ENCODE data around the gene KBTBD4. TPM values are rescaled to one million over a fixed set of nuclear protein-coding genes. Genes with fewer than 3 reads are reported as not detected.
"Not testable (repeated sequence)": the region's sequence is repeated elsewhere in the genome, so short reads cannot be mapped to it uniquely, and the experiment has no call there.

The KBTBD4 gene
- total and polyA plus RNA-seq, 4 donors = 5.6 to 12.0 (median 8.6) TPM

- no peaks in the 10 kb centered on the region for H3K27me3 ChIP-seq (ENCODE audit: control insufficient read depth in 4 of 4, insufficient read depth in 4 of 4, low read length in 3 of 4)
- TF ChIP-seq TAF1 (conservative IDR thresholded peaks at IDR 0.05) = no peak
- TF ChIP-seq ATF3 (IDR thresholded peaks at IDR 0.05) = no peak
- no peak for TF ChIP-seq HNF4G (IDR thresholded peaks at IDR 0.05)
- TF ChIP-seq SP1 (IDR thresholded peaks at IDR 0.05) = no peak
- no peak for TF ChIP-seq MAX (IDR thresholded peaks at IDR 0.05)
- TF ChIP-seq CTCF (IDR thresholded peaks at IDR 0.05; ENCODE audit: low read depth, low read length, missing input control) = no peak
- no peak for TF ChIP-seq HNF4A (conservative IDR thresholded peaks at IDR 0.05)
- TF ChIP-seq, protein P1, sequence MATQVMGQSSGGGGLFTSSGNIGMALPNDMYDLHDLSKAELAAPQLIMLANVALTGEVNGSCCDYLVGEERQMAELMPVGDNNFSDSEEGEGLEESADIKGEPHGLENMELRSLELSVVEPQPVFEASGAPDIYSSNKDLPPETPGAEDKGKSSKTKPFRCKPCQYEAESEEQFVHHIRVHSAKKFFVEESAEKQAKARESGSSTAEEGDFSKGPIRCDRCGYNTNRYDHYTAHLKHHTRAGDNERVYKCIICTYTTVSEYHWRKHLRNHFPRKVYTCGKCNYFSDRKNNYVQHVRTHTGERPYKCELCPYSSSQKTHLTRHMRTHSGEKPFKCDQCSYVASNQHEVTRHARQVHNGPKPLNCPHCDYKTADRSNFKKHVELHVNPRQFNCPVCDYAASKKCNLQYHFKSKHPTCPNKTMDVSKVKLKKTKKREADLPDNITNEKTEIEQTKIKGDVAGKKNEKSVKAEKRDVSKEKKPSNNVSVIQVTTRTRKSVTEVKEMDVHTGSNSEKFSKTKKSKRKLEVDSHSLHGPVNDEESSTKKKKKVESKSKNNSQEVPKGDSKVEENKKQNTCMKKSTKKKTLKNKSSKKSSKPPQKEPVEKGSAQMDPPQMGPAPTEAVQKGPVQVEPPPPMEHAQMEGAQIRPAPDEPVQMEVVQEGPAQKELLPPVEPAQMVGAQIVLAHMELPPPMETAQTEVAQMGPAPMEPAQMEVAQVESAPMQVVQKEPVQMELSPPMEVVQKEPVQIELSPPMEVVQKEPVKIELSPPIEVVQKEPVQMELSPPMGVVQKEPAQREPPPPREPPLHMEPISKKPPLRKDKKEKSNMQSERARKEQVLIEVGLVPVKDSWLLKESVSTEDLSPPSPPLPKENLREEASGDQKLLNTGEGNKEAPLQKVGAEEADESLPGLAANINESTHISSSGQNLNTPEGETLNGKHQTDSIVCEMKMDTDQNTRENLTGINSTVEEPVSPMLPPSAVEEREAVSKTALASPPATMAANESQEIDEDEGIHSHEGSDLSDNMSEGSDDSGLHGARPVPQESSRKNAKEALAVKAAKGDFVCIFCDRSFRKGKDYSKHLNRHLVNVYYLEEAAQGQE (IDR thresholded peaks at IDR 0.05) = no peak
- no peak for TF ChIP-seq EGR1 (IDR thresholded peaks at IDR 0.05; ENCODE audit: low read depth in 2 of 2)
- no peak for TF ChIP-seq GABPA (IDR thresholded peaks at IDR 0.05 in 1 of 2, conservative IDR thresholded peaks at IDR 0.05 in 1 of 2)
- no peak for TF ChIP-seq NR2F2 (IDR thresholded peaks at IDR 0.05)
- TF ChIP-seq FOXA2 (IDR thresholded peaks at IDR 0.05) = no peak
- H3K9ac ChIP-seq (ENCODE audit: low read depth in 1 of 2, low read length in 2 of 2) = no peak overlapping the region
- peaks cover 9 to 50% (median 32%) of the 10 kb centered on the region in 4 donors for H3K4me1 ChIP-seq (ENCODE audit: control insufficient read depth in 4 of 4, insufficient read depth in 4 of 4, low read length in 3 of 4)
- H3K27ac ChIP-seq (ENCODE audit: low read depth in 1 of 2, low read length in 2 of 2) = no peak overlapping the region
- H3K4me3 ChIP-seq (ENCODE audit: low read depth in 1 of 3, low read length in 3 of 3) = no peak overlapping the region
- no peaks in the 10 kb centered on the region for H3K36me3 ChIP-seq (ENCODE audit: control insufficient read depth in 4 of 4, insufficient read depth in 3 of 4, low read depth in 1 of 4, low read length in 3 of 4)
- H3K9me3 ChIP-seq (ENCODE audit: control insufficient read depth in 4 of 4, low read length in 3 of 4) = no peaks in the 10 kb centered on the region
- DNase-seq (ENCODE audit: low spot score) = no peak
- 94% methylated on average over 6 of the region's 6 CpGs for WGBS
These were observed 51.6 kb downstream of the KBTBD4 start for GRCh38 chr11:47527186-47527585.

- not testable (repeated sequence) for H3K9ac ChIP-seq (ENCODE audit: low read depth in 1 of 2, low read length in 2 of 2)
These were observed 52.7 kb downstream of the KBTBD4 start for GRCh38 chr11:47526032-47526431.

GRCh38 chr11:47524291-47524874, 54.4 kb downstream of the KBTBD4 start:
- peak overlapping the region in 1 of 2 donors; percentile 42 for H3K9ac ChIP-seq (ENCODE audit: low read depth in 1 of 2, low read length in 2 of 2)
- DNase-seq (ENCODE audit: low spot score) = no peak
- H3K9me3 ChIP-seq (ENCODE audit: control insufficient read depth in 4 of 4, low read length in 3 of 4) = no peaks in the 10 kb centered on the region
- no peaks in the 10 kb centered on the region for H3K27me3 ChIP-seq (ENCODE audit: control insufficient read depth in 4 of 4, insufficient read depth in 4 of 4, low read length in 3 of 4)
- WGBS = 40% methylated on average over 9 of the region's 9 CpGs
- H3K27ac ChIP-seq (ENCODE audit: low read depth in 1 of 2, low read length in 2 of 2) = peak overlapping the region; percentile 58 to 64
- H3K4me1 ChIP-seq (ENCODE audit: control insufficient read depth in 4 of 4, insufficient read depth in 4 of 4, low read length in 3 of 4) = peaks cover 5 to 51% (median 31%) of the 10 kb centered on the region in 4 donors
- no peak overlapping the region for H3K4me3 ChIP-seq (ENCODE audit: low read depth in 1 of 3, low read length in 3 of 3)
- no peak for TF ChIP-seq HNF4G (IDR thresholded peaks at IDR 0.05)
- TF ChIP-seq HNF4A (conservative IDR thresholded peaks at IDR 0.05) = no peak
- TF ChIP-seq FOXA1 (IDR thresholded peaks at IDR 0.05) = no peak
- no peak for TF ChIP-seq YY1 (IDR thresholded peaks at IDR 0.05)
- no peak for TF ChIP-seq CTCF (IDR thresholded peaks at IDR 0.05; ENCODE audit: low read depth, low read length, missing input control)
- TF ChIP-seq, protein P1 (IDR thresholded peaks at IDR 0.05) = no peak
- no peaks in the 10 kb centered on the region for H3K36me3 ChIP-seq (ENCODE audit: control insufficient read depth in 4 of 4, insufficient read depth in 3 of 4, low read depth in 1 of 4, low read length in 3 of 4)

More at GRCh38 chr11:47526032-47526431, 52.7 kb downstream of the KBTBD4 start:
- H3K4me1 ChIP-seq (ENCODE audit: control insufficient read depth in 4 of 4, insufficient read depth in 4 of 4, low read length in 3 of 4) = peaks cover 6 to 51% (median 30%) of the 10 kb centered on the region in 4 donors
- not testable (repeated sequence) for H3K4me3 ChIP-seq (ENCODE audit: low read depth in 1 of 3, low read length in 3 of 3); H3K27ac ChIP-seq (ENCODE audit: low read depth in 1 of 2, low read length in 2 of 2); H3K9me3 ChIP-seq (ENCODE audit: control insufficient read depth in 4 of 4, low read length in 3 of 4); H3K27me3 ChIP-seq (ENCODE audit: control insufficient read depth in 4 of 4, insufficient read depth in 4 of 4, low read length in 3 of 4); H3K36me3 ChIP-seq (ENCODE audit: control insufficient read depth in 4 of 4, insufficient read depth in 3 of 4, low read depth in 1 of 4, low read length in 3 of 4); DNase-seq (ENCODE audit: low spot score)
- WGBS = 71% methylated on average over 9 of the region's 9 CpGs

Measured in liver (tissue), 9 donors.